HepG2 (cell line): ENCODE measurements around the gene FARSB. TPM values are rescaled to one million over a fixed set of nuclear protein-coding genes. Genes with fewer than 3 reads are reported as not detected.

Source experiments
- ATRX ChIP-seq: sonication (generic); formaldehyde crosslinking; IDR thresholded peaks from 2 replicates; pipeline ENCODE4 v1.4.0; 2020; ENCODE audit warnings: missing genetic modification reagents, borderline replicate concordance
- ERF ChIP-seq: IDR thresholded peaks from 2 replicates; pipeline ENCODE4 v1.6.1; 2018; ENCODE audit warnings: missing biosample characterization, missing genetic modification reagents
- FOXO1 ChIP-seq: sonication (generic); formaldehyde crosslinking; IDR thresholded peaks from 2 replicates; pipeline ENCODE4 v1.4.0; 2020; ENCODE audit warnings: missing genetic modification reagents
- HDAC1 ChIP-seq: sonication (generic); formaldehyde crosslinking; IDR thresholded peaks from 2 replicates; pipeline ENCODE4 v1.5.1; 2020; ENCODE audit warnings: mild to moderate bottlenecking, missing genetic modification reagents
- NFKBIZ ChIP-seq: IDR thresholded peaks from 2 replicates; pipeline ENCODE4 v1.6.1; 2018; ENCODE audit warnings: missing genetic modification reagents, missing compliant biosample characterization
- PRPF4 ChIP-seq: fragments of 200-400 bp; formaldehyde crosslinking; IDR thresholded peaks from 2 replicates; pipeline ENCODE4 v1.6.1; 2016; ENCODE audit warnings: low read length, low read depth; ENCODE audit not compliant: poor library complexity, severe bottlenecking
- SRSF9 ChIP-seq: fragments of 200-400 bp; formaldehyde crosslinking; IDR thresholded peaks from 2 replicates; pipeline ENCODE4 v1.6.1; 2018; ENCODE audit warnings: borderline replicate concordance, mild to moderate bottlenecking, low read depth, low read length; ENCODE audit not compliant: insufficient read depth, poor library complexity, severe bottlenecking
- ZBTB21 ChIP-seq: sonication (generic); formaldehyde crosslinking; IDR thresholded peaks from 2 replicates; pipeline ENCODE4 v1.4.0; 2020; ENCODE audit warnings: missing genetic modification reagents
- ZBTB3 ChIP-seq: sonication (generic); formaldehyde crosslinking; IDR thresholded peaks from 2 replicates; pipeline ENCODE4 v1.4.0; 2020; ENCODE audit warnings: low read depth, mild to moderate bottlenecking, moderate library complexity, missing genetic modification reagents, borderline replicate concordance
- ZNF121 ChIP-seq: sonication (generic); formaldehyde crosslinking; IDR thresholded peaks from 2 replicates; pipeline ENCODE4 v1.5.0; 2020; ENCODE audit warnings: mild to moderate bottlenecking, missing genetic modification reagents
- ZNF382 ChIP-seq: sonication (generic); formaldehyde crosslinking; IDR thresholded peaks from 2 replicates; pipeline ENCODE4 v1.5.0; 2020; ENCODE audit warnings: missing genetic modification reagents, mild to moderate bottlenecking, borderline replicate concordance
- ZNF772 ChIP-seq: sonication (generic); formaldehyde crosslinking; IDR thresholded peaks from 2 replicates; pipeline ENCODE4 v1.5.0; 2020; ENCODE audit warnings: mild to moderate bottlenecking, missing genetic modification reagents
- polyA plus RNA-seq, 8 experiments: library from polyadenylated mRNA; depleted of rRNA in 3 of 8; stranded (reverse) in 7 of 8; unstranded in 1 of 8; fragments of >200 nt; fragmentation: Illumina TruSeq in 4 of 8; extraction: Trizol in 4 of 8; gene quantifications; 2 replicates each; pipeline versions ENCODE4 v1.2.1 to v1.2.3, GENCODE V29; 2011 to 2016; ENCODE audit warnings: low read depth in 4 of 8, missing spikeins in 1 of 8, mixed read lengths in 1 of 8; ENCODE audit not compliant: insufficient read depth in 1 of 8
- total RNA-seq, 5 experiments: library from RNA; depleted of rRNA; stranded (reverse); fragments of >200 nt; fragmentation: Illumina TruSeq; extraction: Trizol; gene quantifications; 2 replicates each; pipeline ENCODE4 v1.2.3, GENCODE V29; 2016; ENCODE audit warnings: low read depth in 1 of 5
- TF ChIP-seq, protein P1 (sequence below): IDR thresholded peaks from 2 replicates; pipeline ENCODE4 v1.6.1; 2016; ENCODE audit warnings: low read depth, missing genetic modification reagents, missing compliant biosample characterization
- TF ChIP-seq, protein P2 (sequence below): sonication (generic); formaldehyde crosslinking; IDR thresholded peaks from 2 replicates; pipeline ENCODE4 v1.4.0; 2020; ENCODE audit warnings: missing genetic modification reagents
- TF ChIP-seq, protein P3 (sequence below): sonication (generic); formaldehyde crosslinking; conservative IDR thresholded peaks from 2 replicates; pipeline ENCODE4 v1.8.0; 2022; ENCODE audit warnings: low read depth, missing genetic modification reagents
- TF ChIP-seq, protein P4 (sequence below): sonication (generic); formaldehyde crosslinking; IDR thresholded peaks from 2 replicates; pipeline ENCODE4 v1.4.0; 2020; ENCODE audit warnings: mild to moderate bottlenecking, missing genetic modification reagents
- TF ChIP-seq, protein P5 (sequence below): sonication (generic); formaldehyde crosslinking; IDR thresholded peaks from 2 replicates; pipeline ENCODE4 v1.5.0; 2020; ENCODE audit warnings: missing genetic modification reagents, mild to moderate bottlenecking, borderline replicate concordance

Gene FARSB
- total and polyA plus RNA-seq, 2 of the 13 experiments (the other 11 are each of a cell fraction or from before 2014, with no cell fraction given), result 23.3 to 45.9 TPM

DNA sequence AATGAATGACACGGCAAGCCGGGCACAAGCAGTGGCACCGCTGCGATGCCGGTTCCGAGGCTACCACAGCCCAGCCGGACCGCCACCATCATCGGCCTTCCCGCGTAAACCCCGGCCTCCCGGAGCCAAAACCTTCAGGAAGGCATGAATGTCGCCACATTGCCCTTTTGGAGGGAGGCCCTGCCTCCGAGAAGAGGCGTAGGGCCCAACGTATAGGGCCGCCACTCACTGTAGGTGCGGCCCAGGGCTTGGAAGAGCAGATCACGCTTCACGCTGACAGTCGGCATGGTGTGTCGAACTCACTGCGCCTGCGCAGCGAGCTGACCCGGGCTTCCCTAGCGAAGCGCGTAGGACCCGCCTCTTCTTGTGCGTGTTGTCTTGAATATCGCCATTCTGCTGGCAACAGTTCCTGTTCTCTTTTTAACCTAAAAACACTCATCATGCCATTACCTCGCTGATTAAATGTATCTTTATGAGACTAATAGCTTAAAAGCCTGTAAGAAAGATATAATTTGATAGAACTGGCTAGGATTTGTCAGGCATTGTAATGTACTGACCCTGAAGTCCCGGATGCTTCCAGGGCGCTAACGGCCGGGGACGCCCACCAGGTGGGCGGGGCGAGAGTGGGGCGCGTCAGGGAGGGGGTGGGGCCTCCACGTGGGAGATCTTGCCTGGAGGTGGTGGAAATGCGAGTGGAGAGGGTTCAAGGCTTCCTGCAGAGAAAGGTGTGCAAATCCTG lies at the start of gene FARSB (continued):
- TF ChIP-seq PRPF4, result no peak
- TF ChIP-seq ERF, result peak; percentile 43; the same call in 1 of the 2 replicates
- 0 out of 2 replicates have a peak, but pooled peaks have one; percentile 88 for TF ChIP-seq ATRX (CRISPR knock-in tag)
- TF ChIP-seq, protein P1, sequence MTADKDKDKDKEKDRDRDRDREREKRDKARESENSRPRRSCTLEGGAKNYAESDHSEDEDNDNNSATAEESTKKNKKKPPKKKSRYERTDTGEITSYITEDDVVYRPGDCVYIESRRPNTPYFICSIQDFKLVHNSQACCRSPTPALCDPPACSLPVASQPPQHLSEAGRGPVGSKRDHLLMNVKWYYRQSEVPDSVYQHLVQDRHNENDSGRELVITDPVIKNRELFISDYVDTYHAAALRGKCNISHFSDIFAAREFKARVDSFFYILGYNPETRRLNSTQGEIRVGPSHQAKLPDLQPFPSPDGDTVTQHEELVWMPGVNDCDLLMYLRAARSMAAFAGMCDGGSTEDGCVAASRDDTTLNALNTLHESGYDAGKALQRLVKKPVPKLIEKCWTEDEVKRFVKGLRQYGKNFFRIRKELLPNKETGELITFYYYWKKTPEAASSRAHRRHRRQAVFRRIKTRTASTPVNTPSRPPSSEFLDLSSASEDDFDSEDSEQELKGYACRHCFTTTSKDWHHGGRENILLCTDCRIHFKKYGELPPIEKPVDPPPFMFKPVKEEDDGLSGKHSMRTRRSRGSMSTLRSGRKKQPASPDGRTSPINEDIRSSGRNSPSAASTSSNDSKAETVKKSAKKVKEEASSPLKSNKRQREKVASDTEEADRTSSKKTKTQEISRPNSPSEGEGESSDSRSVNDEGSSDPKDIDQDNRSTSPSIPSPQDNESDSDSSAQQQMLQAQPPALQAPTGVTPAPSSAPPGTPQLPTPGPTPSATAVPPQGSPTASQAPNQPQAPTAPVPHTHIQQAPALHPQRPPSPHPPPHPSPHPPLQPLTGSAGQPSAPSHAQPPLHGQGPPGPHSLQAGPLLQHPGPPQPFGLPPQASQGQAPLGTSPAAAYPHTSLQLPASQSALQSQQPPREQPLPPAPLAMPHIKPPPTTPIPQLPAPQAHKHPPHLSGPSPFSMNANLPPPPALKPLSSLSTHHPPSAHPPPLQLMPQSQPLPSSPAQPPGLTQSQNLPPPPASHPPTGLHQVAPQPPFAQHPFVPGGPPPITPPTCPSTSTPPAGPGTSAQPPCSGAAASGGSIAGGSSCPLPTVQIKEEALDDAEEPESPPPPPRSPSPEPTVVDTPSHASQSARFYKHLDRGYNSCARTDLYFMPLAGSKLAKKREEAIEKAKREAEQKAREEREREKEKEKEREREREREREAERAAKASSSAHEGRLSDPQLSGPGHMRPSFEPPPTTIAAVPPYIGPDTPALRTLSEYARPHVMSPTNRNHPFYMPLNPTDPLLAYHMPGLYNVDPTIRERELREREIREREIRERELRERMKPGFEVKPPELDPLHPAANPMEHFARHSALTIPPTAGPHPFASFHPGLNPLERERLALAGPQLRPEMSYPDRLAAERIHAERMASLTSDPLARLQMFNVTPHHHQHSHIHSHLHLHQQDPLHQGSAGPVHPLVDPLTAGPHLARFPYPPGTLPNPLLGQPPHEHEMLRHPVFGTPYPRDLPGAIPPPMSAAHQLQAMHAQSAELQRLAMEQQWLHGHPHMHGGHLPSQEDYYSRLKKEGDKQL (CRISPR knock-in tag), result no peak
- TF ChIP-seq NFKBIZ, result no peak
- peak; percentile 68 for TF ChIP-seq FOXO1
- peak; percentile 80; the same call in 1 of the 2 replicates for TF ChIP-seq ZNF772 (CRISPR knock-in tag)
- TF ChIP-seq, protein P2, sequence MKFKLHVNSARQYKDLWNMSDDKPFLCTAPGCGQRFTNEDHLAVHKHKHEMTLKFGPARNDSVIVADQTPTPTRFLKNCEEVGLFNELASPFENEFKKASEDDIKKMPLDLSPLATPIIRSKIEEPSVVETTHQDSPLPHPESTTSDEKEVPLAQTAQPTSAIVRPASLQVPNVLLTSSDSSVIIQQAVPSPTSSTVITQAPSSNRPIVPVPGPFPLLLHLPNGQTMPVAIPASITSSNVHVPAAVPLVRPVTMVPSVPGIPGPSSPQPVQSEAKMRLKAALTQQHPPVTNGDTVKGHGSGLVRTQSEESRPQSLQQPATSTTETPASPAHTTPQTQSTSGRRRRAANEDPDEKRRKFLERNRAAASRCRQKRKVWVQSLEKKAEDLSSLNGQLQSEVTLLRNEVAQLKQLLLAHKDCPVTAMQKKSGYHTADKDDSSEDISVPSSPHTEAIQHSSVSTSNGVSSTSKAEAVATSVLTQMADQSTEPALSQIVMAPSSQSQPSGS (CRISPR knock-in tag), result 0 out of 2 replicates have a peak, but pooled peaks have one; percentile 29
- TF ChIP-seq SRSF9, result no peak
- TF ChIP-seq, protein P3, sequence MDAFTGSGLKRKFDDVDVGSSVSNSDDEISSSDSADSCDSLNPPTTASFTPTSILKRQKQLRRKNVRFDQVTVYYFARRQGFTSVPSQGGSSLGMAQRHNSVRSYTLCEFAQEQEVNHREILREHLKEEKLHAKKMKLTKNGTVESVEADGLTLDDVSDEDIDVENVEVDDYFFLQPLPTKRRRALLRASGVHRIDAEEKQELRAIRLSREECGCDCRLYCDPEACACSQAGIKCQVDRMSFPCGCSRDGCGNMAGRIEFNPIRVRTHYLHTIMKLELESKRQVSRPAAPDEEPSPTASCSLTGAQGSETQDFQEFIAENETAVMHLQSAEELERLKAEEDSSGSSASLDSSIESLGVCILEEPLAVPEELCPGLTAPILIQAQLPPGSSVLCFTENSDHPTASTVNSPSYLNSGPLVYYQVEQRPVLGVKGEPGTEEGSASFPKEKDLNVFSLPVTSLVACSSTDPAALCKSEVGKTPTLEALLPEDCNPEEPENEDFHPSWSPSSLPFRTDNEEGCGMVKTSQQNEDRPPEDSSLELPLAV (CRISPR knock-in tag), result no peak
- TF ChIP-seq ZBTB3 (CRISPR knock-in tag), result peak; percentile 58; the same call in 1 of the 2 replicates
- no peak for TF ChIP-seq ZNF121 (CRISPR knock-in tag)
- no peak for TF ChIP-seq ZNF382 (CRISPR knock-in tag)
- TF ChIP-seq, protein P4, sequence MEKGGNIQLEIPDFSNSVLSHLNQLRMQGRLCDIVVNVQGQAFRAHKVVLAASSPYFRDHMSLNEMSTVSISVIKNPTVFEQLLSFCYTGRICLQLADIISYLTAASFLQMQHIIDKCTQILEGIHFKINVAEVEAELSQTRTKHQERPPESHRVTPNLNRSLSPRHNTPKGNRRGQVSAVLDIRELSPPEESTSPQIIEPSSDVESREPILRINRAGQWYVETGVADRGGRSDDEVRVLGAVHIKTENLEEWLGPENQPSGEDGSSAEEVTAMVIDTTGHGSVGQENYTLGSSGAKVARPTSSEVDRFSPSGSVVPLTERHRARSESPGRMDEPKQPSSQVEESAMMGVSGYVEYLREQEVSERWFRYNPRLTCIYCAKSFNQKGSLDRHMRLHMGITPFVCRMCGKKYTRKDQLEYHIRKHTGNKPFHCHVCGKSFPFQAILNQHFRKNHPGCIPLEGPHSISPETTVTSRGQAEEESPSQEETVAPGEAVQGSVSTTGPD (CRISPR knock-in tag), result no peak
- TF ChIP-seq HDAC1 (CRISPR knock-in tag), result peak; percentile 97
- no peak for TF ChIP-seq ZBTB21
- TF ChIP-seq, protein P5, sequence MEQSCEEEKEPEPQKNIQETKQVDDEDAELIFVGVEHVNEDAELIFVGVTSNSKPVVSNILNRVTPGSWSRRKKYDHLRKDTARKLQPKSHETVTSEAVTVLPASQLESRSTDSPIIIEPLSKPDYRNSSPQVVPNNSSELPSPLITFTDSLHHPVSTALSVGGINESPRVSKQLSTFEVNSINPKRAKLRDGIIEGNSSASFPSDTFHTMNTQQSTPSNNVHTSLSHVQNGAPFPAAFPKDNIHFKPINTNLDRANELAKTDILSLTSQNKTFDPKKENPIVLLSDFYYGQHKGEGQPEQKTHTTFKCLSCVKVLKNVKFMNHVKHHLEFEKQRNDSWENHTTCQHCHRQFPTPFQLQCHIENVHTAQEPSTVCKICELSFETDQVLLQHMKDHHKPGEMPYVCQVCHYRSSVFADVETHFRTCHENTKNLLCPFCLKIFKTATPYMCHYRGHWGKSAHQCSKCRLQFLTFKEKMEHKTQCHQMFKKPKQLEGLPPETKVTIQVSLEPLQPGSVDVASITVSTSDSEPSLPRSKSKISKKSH, result peak; percentile 96
